Type B pancreatic cell (in vitro differentiated cells): ENCODE results near the gene SNX5. TPM values are rescaled to one million over a fixed set of nuclear protein-coding genes. Genes with fewer than 3 reads are reported as not detected.
A peak's percentile ranks its signal among the peaks of the same experiment; 100 is the strongest.

Source experiments
- DNase-seq: peaks from one replicate; pipeline ENCODE4 v3.0.0; 2021; ENCODE audit warnings: mixed read lengths; ENCODE audit not compliant: unreplicated experiment; ENCODE audit errors: extremely low spot score
- H3K27ac Mint-ChIP-seq: 2 replicates; pipeline ENCODE4 v1.8.0; 2021; ENCODE audit warnings: mild to moderate bottlenecking, mixed read lengths
- H3K27me3 Mint-ChIP-seq: 2 replicates; pipeline ENCODE4 v1.8.0; 2021; ENCODE audit warnings: mixed read lengths
- H3K36me3 Mint-ChIP-seq: 2 replicates; pipeline ENCODE4 v1.8.0; 2021; ENCODE audit warnings: mixed read lengths
- H3K4me1 Mint-ChIP-seq: one replicate; pipeline ENCODE4 v1.8.0; 2021; ENCODE audit warnings: mixed read lengths; ENCODE audit not compliant: unreplicated experiment
- H3K4me3 Mint-ChIP-seq: 2 replicates; pipeline ENCODE4 v1.8.0; 2021; ENCODE audit warnings: mild to moderate bottlenecking, mixed read lengths
- H3K9me3 Mint-ChIP-seq: 2 replicates; pipeline ENCODE4 v1.8.0; 2021; ENCODE audit warnings: mixed read lengths
- total RNA-seq: library from RNA; stranded (reverse); gene quantifications from 2 replicates; pipeline ENCODE4 v1.2.1, GENCODE V29; 2021; ENCODE audit warnings: low replicate concordance
- TF ChIP-seq, protein P1 (sequence below): fragments of 200-600 bp; sonication (generic); conservative IDR thresholded peaks from 2 replicates; pipeline ENCODE4 v1.5.0; 2021; ENCODE audit warnings: antibody characterized with exemption, mild to moderate bottlenecking

The SNX5 gene
- total RNA-seq, 1 donor from 2014 or later, result 115 TPM

DNA sequence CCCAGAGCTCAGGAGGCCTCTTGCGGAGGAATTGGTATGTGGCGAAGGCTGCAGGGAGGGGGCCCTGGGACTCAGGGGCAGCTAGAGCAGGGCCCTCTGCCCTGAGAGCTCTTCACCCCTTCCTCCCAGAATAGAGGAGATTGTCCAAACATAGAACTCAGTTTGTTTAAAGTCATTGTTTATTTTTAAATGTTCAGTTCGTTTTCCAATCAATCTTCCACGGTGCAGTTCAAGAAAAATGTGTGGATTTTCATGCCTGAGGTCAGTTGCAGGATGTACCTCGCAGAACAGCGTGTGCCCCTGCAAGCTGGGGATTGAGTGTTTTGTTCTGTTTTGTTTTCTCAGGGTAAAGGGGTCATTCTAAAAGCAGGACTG, 37.4 kb upstream of the SNX5 start:
- Mint-ChIP-seq H3K4me1 (peaks cover 18% of the 10 kb centered on the region), H3K36me3 (peaks cover under 1% of the 10 kb centered on the region), H3K4me3 (no peak overlapping the region), H3K27me3 (no peaks in the 10 kb centered on the region), H3K9me3 (peaks cover 1% of the 10 kb centered on the region), H3K27ac (peak overlapping the region; percentile 61)
- TF ChIP-seq, protein P1, sequence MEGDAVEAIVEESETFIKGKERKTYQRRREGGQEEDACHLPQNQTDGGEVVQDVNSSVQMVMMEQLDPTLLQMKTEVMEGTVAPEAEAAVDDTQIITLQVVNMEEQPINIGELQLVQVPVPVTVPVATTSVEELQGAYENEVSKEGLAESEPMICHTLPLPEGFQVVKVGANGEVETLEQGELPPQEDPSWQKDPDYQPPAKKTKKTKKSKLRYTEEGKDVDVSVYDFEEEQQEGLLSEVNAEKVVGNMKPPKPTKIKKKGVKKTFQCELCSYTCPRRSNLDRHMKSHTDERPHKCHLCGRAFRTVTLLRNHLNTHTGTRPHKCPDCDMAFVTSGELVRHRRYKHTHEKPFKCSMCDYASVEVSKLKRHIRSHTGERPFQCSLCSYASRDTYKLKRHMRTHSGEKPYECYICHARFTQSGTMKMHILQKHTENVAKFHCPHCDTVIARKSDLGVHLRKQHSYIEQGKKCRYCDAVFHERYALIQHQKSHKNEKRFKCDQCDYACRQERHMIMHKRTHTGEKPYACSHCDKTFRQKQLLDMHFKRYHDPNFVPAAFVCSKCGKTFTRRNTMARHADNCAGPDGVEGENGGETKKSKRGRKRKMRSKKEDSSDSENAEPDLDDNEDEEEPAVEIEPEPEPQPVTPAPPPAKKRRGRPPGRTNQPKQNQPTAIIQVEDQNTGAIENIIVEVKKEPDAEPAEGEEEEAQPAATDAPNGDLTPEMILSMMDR, result no peak
- no peak for DNase-seq

DNA sequence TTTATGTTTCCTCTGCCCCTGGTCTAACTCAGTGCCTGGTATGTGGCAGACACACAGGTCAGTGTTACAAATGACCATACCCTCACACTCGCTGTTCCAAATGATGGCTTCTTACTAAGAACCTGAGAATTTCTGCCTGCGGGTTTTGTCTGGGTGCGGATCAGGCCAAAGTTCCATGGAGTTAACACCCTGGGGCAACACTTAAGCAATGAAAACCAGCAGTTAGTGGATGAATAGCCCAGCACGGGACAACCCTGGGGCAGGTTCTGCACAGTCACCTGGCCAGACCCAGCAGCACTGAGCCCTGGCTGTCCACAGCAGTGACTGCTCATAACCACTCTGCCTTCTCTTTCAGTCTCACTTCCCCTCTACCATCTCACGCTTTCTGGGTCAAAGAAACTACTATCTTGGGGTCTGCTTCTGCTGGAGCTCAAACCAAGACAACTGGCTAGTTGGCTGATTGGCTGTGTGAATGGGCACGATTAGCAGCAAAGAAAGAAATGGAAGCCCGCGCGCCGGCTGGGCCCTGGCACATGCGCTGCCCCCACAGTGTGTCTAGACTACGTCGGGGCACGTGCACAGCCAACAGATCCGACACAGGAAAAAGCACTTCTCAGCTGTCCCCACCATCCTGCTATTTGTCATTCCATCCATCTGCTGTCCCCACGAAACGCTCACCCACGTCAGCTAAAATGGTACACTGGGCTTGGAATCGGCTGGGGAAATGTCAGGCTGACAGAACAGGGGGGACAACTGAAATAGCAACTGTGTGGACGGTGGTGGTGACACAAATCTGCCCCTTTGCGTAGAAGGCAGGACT, 36.8 kb upstream of the SNX5 start:
- Mint-ChIP-seq H3K4me3 (no peak overlapping the region), H3K9me3 (no peaks in the 10 kb centered on the region), H3K4me1 (peaks cover 17% of the 10 kb centered on the region), H3K27me3 (no peaks in the 10 kb centered on the region), H3K36me3 (no peaks in the 10 kb centered on the region), H3K27ac (peak overlapping the region; percentile 61)
- DNase-seq, result no peak
- TF ChIP-seq, protein P1, result no peak

DNA sequence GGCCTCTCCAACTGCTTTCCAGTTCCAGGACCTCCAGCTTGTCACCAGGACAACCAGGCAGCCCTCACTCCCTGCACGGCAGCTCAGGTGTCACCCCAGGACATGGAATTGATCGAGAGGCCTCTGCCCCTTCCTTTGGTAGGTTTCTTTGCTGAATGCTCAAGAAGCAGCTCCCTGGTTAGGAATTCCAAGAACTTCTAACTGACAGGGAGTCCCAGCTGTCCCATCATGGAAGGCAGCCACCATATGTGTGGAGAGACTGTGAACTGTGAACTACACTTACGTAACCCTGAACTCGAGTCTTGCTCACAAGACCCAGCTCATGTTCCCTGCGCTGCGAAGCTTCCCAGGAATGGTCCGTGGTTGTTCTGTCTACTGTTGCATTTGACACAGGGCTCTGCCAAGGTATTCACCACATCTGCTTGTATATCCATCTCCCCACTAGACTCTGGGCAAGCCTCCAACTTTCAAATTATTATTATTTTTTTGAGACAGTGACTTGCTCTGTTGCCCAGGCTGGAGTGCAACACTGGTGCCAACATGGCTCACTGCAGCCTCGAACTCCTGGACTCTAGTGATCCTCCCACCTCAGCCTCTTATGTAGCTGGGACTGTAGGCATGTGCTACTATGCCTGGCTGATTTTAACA, 35.9 kb upstream of the SNX5 start:
- Mint-ChIP-seq H3K27ac (peak overlapping the region; percentile 61), H3K9me3 (no peaks in the 10 kb centered on the region), H3K4me3 (no peak overlapping the region), H3K36me3 (no peaks in the 10 kb centered on the region), H3K4me1 (peaks cover 17% of the 10 kb centered on the region), H3K27me3 (no peaks in the 10 kb centered on the region)
- DNase-seq, result no peak
- TF ChIP-seq, protein P1, result no peak

DNA sequence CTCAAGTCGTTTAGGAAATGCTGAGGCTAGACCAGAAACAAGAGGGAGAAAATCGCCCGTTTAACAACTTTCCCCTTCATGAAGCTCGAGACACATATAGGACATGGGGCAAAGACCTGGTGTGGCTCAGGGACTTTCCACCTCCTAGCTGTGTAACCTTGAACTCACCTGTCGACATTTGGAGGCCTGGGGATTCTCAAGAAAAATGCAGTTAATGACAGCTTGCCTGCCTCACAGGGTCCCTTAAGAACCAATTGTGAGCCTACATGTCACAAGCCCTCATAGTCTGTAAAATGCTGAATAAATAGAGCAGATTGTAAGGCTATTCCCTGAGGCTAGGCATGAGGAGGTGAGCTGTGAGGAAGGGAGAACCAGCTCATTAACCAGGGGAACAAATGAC, 35.3 kb upstream of the SNX5 start:
- H3K9me3 Mint-ChIP-seq, result no peaks in the 10 kb centered on the region
- peak overlapping the region; percentile 51 for H3K27ac Mint-ChIP-seq
- TF ChIP-seq, protein P1, result no peak
- peaks cover 17% of the 10 kb centered on the region for H3K4me1 Mint-ChIP-seq
- H3K4me3 Mint-ChIP-seq, result no peak overlapping the region
- no peaks in the 10 kb centered on the region for H3K36me3 Mint-ChIP-seq
- H3K27me3 Mint-ChIP-seq, result no peaks in the 10 kb centered on the region
- no peak for DNase-seq

DNA sequence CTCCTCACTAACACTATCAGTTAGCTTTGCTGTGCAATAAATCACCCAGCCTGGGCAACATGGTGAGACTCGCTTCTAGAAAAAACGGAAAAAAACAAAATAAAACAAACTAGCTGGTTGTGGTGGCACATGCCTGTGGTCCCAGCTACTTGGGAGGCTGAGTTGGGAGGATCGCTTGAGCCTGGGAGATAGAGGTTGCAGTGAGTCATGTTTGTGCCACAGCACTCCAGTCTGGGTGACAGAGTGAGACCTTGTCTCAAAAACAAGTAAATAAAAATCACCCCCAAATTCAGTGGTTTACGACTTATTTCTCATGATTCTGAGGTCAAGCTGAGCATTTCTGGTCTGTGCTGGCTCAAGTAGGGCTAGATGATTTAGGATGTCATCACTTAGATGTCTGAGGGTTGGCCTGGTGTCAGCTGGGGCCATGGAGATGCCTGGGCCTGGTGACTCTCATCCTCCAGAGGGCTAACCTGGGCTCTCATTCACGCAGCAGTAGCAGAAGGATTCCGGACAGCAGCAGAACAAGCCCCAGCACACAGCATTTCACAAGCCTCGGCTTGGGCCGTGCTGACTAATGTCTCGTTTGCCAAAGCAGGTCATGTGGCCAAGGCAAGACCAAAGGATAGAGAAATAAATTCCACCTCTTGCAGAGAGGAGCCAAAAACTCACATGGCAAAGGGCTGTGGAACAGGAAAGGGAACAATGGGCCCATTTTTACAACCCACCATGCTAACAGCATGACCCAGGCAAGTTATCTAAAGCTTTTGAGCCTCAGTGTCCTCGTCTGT, 32.7 kb upstream of the SNX5 start:
- no peaks in the 10 kb centered on the region for H3K9me3 Mint-ChIP-seq
- H3K27me3 Mint-ChIP-seq, result no peaks in the 10 kb centered on the region
- H3K4me1 Mint-ChIP-seq, result peaks cover 19% of the 10 kb centered on the region
- H3K27ac Mint-ChIP-seq, result no peak overlapping the region
- H3K36me3 Mint-ChIP-seq, result no peaks in the 10 kb centered on the region
- TF ChIP-seq, protein P1, result no peak
- no peak overlapping the region for H3K4me3 Mint-ChIP-seq
- DNase-seq, result no peak
